K562 (cell line): ENCODE results near the gene PLCL1. TPM values are rescaled to one million over a fixed set of nuclear protein-coding genes. Genes with fewer than 3 reads are reported as not detected.
"Not testable (repeated sequence)": the region's sequence is repeated elsewhere in the genome, so short reads cannot be mapped to it uniquely, and the experiment has no call there.

Experiments
- ATAC-seq: fragments of 200-7000 bp; cut with Tn5 transposase; 3 replicates; pipeline ENCODE4 v1.9.1; 2020; ENCODE audit warnings: moderate library complexity
- BruUV-seq: library from RNA; stranded (reverse); fragments of 400-500 nt; replicated peaks from 2 replicates; lab custom pipeline; 2021; lab: Mats Ljungman, UMichigan
- CTCF ChIA-PET: fragments of 300-600 bp; formaldehyde crosslinking; extraction: SDS; loops from one replicate; lab custom pipeline; 2021; ENCODE audit warnings: low intra/inter-chr PET ratio; lab: Yijun Ruan, JAX
- POLR2A ChIA-PET: fragments of 300-600, 350-650 bp; sonication (Branson Sonifier 250); formaldehyde crosslinking; extraction: SDS; loops from one replicate; lab custom pipeline; 2021; ENCODE audit warnings: antibody characterized with exemption, inconsistent platforms; lab: Yijun Ruan, JAX
- DNase-seq, 4 experiments: peaks; one replicate each; pipeline versions ENCODE4 v3.0.0 to v3.0.0-alpha.2; 2011 to 2018; ENCODE audit warnings: low spot score in 3 of 4, mixed read lengths in 3 of 4; ENCODE audit errors: extremely low read depth in 1 of 4
- FAIRE-seq: peaks from 2 replicates; lab custom pipeline; 2011; peaks lifted over from hg19 to GRCh38; lab: Jason Lieb, UNC
- H2AFZ ChIP-seq: 2 replicates; pipeline ENCODE4 v1.6.0; 2011; ENCODE audit warnings: low read depth, low read length, control low read depth, inconsistent platforms
- H3K27ac ChIP-seq: fragments of 200-600 bp; 3 replicates; pipeline ENCODE4 v1.8.0; 2011; ENCODE audit warnings: low read depth, mild to moderate bottlenecking, control low read depth, inconsistent platforms, low read length, moderate library complexity, mixed read lengths; ENCODE audit errors: extremely low read depth
- H3K27me3 ChIP-seq, 2 experiments: fragments of 300-600 bp in 1 of 2; 2 replicates in 1 of 2; 3 replicates in 1 of 2; pipeline versions ENCODE4 v1.6.0 to v1.8.0; 2011; ENCODE audit warnings: inconsistent platforms in 2 of 2, low read length in 2 of 2, mild to moderate bottlenecking in 1 of 2, mixed read lengths in 1 of 2, moderate library complexity in 1 of 2; ENCODE audit not compliant: control insufficient read depth in 2 of 2, insufficient read depth in 2 of 2
- H3K36me3 ChIP-seq: fragments of 300-600 bp; 3 replicates; pipeline ENCODE4 v1.8.0; 2011; ENCODE audit warnings: mild to moderate bottlenecking, low read length, inconsistent platforms; ENCODE audit not compliant: control insufficient read depth, insufficient read depth
- H3K4me1 ChIP-seq, 2 experiments: fragments of 200-600 bp in 1 of 2; replicated peaks in 1 of 2; 2 replicates in 1 of 2; 3 replicates in 1 of 2; pipeline versions ENCODE4 v1.5.1 to v1.8.0; 2011; ENCODE audit warnings: inconsistent platforms in 2 of 2, low read length in 2 of 2, mild to moderate bottlenecking in 1 of 2, mixed read lengths in 1 of 2, moderate library complexity in 1 of 2; ENCODE audit not compliant: control insufficient read depth in 2 of 2, insufficient read depth in 2 of 2
- H3K4me2 ChIP-seq: 2 replicates; pipeline ENCODE4 v1.6.1; 2011; ENCODE audit warnings: low read length, control low read depth, inconsistent platforms, mixed read lengths; ENCODE audit not compliant: insufficient read depth
- H3K4me3 ChIP-seq: fragments of 200-600 bp; sonication (generic), shearing (Covaris generic); 2 replicates; pipeline ENCODE4 v1.5.1; 2016; ENCODE audit warnings: control low read depth, inconsistent platforms
- H3K79me2 ChIP-seq: fragments of 200-600 bp; 3 replicates; pipeline ENCODE4 v1.8.0; 2011; ENCODE audit warnings: low read length, inconsistent platforms; ENCODE audit not compliant: control insufficient read depth, insufficient read depth
- H3K9ac ChIP-seq, 2 experiments: 2 replicates each; pipeline versions ENCODE4 v1.6.0 to v1.6.1; 2011; ENCODE audit warnings: low read depth in 2 of 2, low read length in 2 of 2, control low read depth in 1 of 2, inconsistent platforms in 1 of 2, mild to moderate bottlenecking in 1 of 2, mixed read lengths in 1 of 2; ENCODE audit not compliant: insufficient read depth in 1 of 2
- H3K9me1 ChIP-seq: one replicate; pipeline ENCODE4 v1.6.0; 2011; ENCODE audit warnings: inconsistent platforms, mild to moderate bottlenecking, low read length, moderate library complexity; ENCODE audit not compliant: control insufficient read depth, insufficient read depth
- H3K9me3 ChIP-seq: replicated peaks from 2 replicates; pipeline ENCODE4 v1.5.1; 2011; ENCODE audit warnings: low read depth, low read length, inconsistent platforms; ENCODE audit not compliant: control insufficient read depth, insufficient read depth
- H4K20me1 ChIP-seq: replicated peaks from 2 replicates; pipeline ENCODE4 v1.6.1; 2011; ENCODE audit warnings: low read length, inconsistent platforms, mixed read lengths; ENCODE audit not compliant: control insufficient read depth, insufficient read depth
- ATF1 ChIP-seq, 2 experiments: fragments of 450-650 bp in 1 of 2; IDR thresholded peaks; 2 replicates each; pipeline ENCODE4 v1.6.1; 2016; ENCODE audit warnings: missing compliant biosample characterization in 1 of 2, missing genetic modification characterization in 1 of 2
- C11orf30 ChIP-seq: fragments of 450-650 bp; IDR thresholded peaks from 2 replicates; pipeline ENCODE4 v1.6.1; 2016; ENCODE audit warnings: low read depth, mild to moderate bottlenecking
- FOXJ3 ChIP-seq: sonication (generic); formaldehyde crosslinking; IDR thresholded peaks from 2 replicates; pipeline ENCODE4 v1.4.0; 2020; ENCODE audit warnings: mild to moderate bottlenecking, missing genetic modification reagents
- MAFF ChIP-seq: IDR thresholded peaks from 2 replicates; pipeline ENCODE4 v1.6.1; 2012; ENCODE audit warnings: low read length, improper control_type of control experiment
- MAZ ChIP-seq, 2 experiments: fragments of 450-650 bp in 1 of 2; sonication (generic) in 1 of 2; formaldehyde crosslinking; IDR thresholded peaks in 1 of 2; conservative IDR thresholded peaks in 1 of 2; 2 replicates each; pipeline versions ENCODE4 v1.4.0 to v1.5.0; 2020; ENCODE audit warnings: mild to moderate bottlenecking in 1 of 2, missing genetic modification reagents in 1 of 2
- MEIS2 ChIP-seq: fragments of 450-650 bp; IDR thresholded peaks from 2 replicates; pipeline ENCODE4 v1.6.1; 2014; ENCODE audit warnings: mild to moderate bottlenecking; ENCODE audit not compliant: partially characterized antibody
- NR2F6 ChIP-seq: fragments of 450-650 bp; formaldehyde crosslinking; IDR thresholded peaks from 2 replicates; pipeline ENCODE4 v1.4.0; 2020; ENCODE audit warnings: mild to moderate bottlenecking
- SIN3B ChIP-seq: fragments of 450-650 bp; IDR thresholded peaks from 2 replicates; pipeline ENCODE4 v1.6.1; 2017; ENCODE audit warnings: low read depth, mild to moderate bottlenecking, moderate library complexity
- WGBS: fragments of 100-300 bp; shearing (Covaris generic); methylation state at CpG from one replicate; pipeline ENCODE4 v1.1.6; 2016; ENCODE audit warnings: low coverage, mixed read lengths; ENCODE audit not compliant: insufficient coverage; ENCODE audit errors: missing lambda C conversion rate; 5-methylcytosine and 5-hydroxymethylcytosine counted together
- in situ Hi-C: fragments of 300-500 bp; cut with MboI; formaldehyde crosslinking; loops from 4 replicates; pipeline ENCODE4 v1.15.0; 2018; ENCODE audit warnings: inconsistent platforms, mixed read lengths
- intact Hi-C: fragments of 100-400 bp; cut with micrococcal nuclease; formaldehyde crosslinking; loops from 2 replicates; pipeline ENCODE4 v1.14.2; 2022
- polyA plus RNA-seq, 8 experiments: library from polyadenylated mRNA; depleted of rRNA in 4 of 8; stranded (reverse) in 5 of 8; unstranded in 3 of 8; fragments of >200 nt; fragmentation: Nextera tagmentation in 2 of 8; fragmentation: Illumina TruSeq in 1 of 8; extraction: Ambion mirVana in 2 of 8; extraction: Trizol in 1 of 8; gene quantifications; 2 replicates each; pipeline versions ENCODE4 v1.2.1 to v1.2.3, GENCODE V29; 2011 to 2014; ENCODE audit warnings: inconsistent platforms in 1 of 8, missing spikeins in 1 of 8
- total RNA-seq, 7 experiments: library from RNA; depleted of rRNA in 6 of 7; stranded (reverse); fragments of >200 nt in 6 of 7; fragmentation: Illumina TruSeq in 2 of 7; extraction: Trizol in 2 of 7; gene quantifications; 2 replicates each; pipeline versions ENCODE4 v1.2.1 to v1.2.3, GENCODE V29; 2011 to 2021; ENCODE audit warnings: low replicate concordance in 1 of 7
- TF ChIP-seq, protein P1 (sequence below), 2 experiments: IDR thresholded peaks in 1 of 2; conservative IDR thresholded peaks in 1 of 2; 2 replicates each; pipeline ENCODE4 v1.6.1; 2016; ENCODE audit warnings: low read depth in 2 of 2, mild to moderate bottlenecking in 1 of 2, missing compliant biosample characterization in 1 of 2, missing genetic modification characterization in 1 of 2, moderate library complexity in 1 of 2
- TF ChIP-seq, protein P2 (sequence below): fragments of 450-650 bp; IDR thresholded peaks from 2 replicates; pipeline ENCODE4 v1.6.1; 2017; ENCODE audit warnings: mild to moderate bottlenecking, moderate library complexity

Gene PLCL1
- total and polyA plus RNA-seq, 9 of the 15 experiments (the other 6 are each of a cell fraction or from before 2014, with no cell fraction given) = 2.0 to 17.7 (median 8.6) TPM

DNA sequence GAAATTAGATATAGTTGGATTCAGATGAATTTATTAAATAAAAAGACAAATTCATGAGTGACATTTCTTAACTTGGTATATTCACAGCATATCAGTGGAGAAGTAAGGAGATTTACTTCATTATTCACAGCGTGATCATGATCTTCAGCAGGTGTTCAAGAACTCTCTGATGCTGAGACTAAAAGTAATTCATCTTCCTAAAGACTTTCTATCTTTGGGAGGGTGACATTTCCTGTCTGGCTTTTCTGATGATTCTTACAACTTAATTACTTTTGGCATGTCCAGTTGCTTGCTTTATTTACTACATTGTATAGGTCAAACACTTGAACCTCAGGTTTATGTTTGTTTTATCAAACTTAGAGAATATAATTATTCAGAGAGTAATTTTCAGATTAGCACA lies 224.6 kb downstream of the PLCL1 start:
- H3K27ac ChIP-seq = no peak overlapping the region
- TF ChIP-seq, protein P1, sequence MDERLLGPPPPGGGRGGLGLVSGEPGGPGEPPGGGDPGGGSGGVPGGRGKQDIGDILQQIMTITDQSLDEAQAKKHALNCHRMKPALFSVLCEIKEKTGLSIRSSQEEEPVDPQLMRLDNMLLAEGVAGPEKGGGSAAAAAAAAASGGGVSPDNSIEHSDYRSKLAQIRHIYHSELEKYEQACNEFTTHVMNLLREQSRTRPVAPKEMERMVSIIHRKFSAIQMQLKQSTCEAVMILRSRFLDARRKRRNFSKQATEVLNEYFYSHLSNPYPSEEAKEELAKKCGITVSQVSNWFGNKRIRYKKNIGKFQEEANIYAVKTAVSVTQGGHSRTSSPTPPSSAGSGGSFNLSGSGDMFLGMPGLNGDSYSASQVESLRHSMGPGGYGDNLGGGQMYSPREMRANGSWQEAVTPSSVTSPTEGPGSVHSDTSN (CRISPR knock-in tag; IDR thresholded peaks at IDR 0.05; ENCODE audit: low read depth) = no peak
- TF ChIP-seq, protein P1 (tag; conservative IDR thresholded peaks at IDR 0.05; ENCODE audit: low read depth) = 0 out of 2 replicates have a peak, but pooled peaks have one; percentile 28
- TF ChIP-seq SIN3B (no peak), MEIS2 (peak; percentile 41), MAZ (CRISPR knock-in tag; conservative IDR thresholded peaks at IDR 0.05 in 1 of 2, IDR thresholded peaks at IDR 0.05 in 1 of 2) (no peak), NR2F6 (no peak), MAFF (no peak), FOXJ3 (CRISPR knock-in tag) (no peak), ATF1 (CRISPR knock-in tag; IDR thresholded peaks at IDR 0.05) (no peak), ATF1 (tag; IDR thresholded peaks at IDR 0.05) (no peak), C11orf30 (no peak)
- TF ChIP-seq, protein P2, sequence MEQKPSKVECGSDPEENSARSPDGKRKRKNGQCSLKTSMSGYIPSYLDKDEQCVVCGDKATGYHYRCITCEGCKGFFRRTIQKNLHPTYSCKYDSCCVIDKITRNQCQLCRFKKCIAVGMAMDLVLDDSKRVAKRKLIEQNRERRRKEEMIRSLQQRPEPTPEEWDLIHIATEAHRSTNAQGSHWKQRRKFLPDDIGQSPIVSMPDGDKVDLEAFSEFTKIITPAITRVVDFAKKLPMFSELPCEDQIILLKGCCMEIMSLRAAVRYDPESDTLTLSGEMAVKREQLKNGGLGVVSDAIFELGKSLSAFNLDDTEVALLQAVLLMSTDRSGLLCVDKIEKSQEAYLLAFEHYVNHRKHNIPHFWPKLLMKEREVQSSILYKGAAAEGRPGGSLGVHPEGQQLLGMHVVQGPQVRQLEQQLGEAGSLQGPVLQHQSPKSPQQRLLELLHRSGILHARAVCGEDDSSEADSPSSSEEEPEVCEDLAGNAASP = no peak
- DNase-seq (no peak), ATAC-seq (no peak), FAIRE-seq (no peak)
- no peaks in the 10 kb centered on the region for H3K9me1 ChIP-seq
- BruUV-seq = no TSS peak
- WGBS = 31% methylated on average over 1 of the region's 1 CpG
- H3K36me3 ChIP-seq = no peaks in the 10 kb centered on the region
- H2AFZ ChIP-seq = no peak overlapping the region
- H4K20me1 ChIP-seq = no peaks in the 10 kb centered on the region
- no peak overlapping the region for H3K4me2 ChIP-seq
- no peak overlapping the region for H3K9ac ChIP-seq
- CTCF ChIA-PET = no interaction called here
- in situ Hi-C loops = no loop called here
- intact Hi-C loops = no loop called here
- H3K4me1 ChIP-seq = 0 out of 5 replicates have a peak, but pooled peaks cover 0 to 14% of the 10 kb centered on the region in 2 experiments
- H3K9me3 ChIP-seq = no peaks in the 10 kb centered on the region
- peaks cover 10% of the 10 kb centered on the region; the same call in 2 of the 3 replicates for H3K79me2 ChIP-seq
- POLR2A ChIA-PET = interaction anchor here (1.2 kb wide), 1 partner anchor 22 kb away, joined by 3 read pairs; no protein-coding TSS in a partner anchor
- H3K27me3 ChIP-seq = no peaks in the 10 kb centered on the region
- H3K4me3 ChIP-seq = no peak overlapping the region

DNA sequence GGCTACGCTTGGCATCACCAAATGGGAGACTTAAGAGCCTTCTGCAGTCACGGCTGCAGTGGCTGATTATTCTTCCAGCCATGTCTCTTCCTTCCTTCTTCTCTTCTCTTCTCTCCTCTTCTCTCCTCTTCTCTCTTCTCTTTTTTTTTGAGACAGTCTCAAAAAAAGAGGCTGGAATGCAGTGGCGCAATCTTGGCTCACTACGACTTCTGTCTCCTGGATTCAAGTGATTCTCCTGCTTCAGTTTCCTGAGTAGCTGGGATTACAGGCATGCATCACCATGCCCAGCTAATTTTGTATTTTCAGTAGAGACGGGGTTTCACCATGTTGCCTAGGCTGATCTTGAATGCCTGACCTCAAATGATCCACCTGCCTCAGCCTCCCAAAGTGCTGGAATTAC lies 225.2 kb downstream of the PLCL1 start:
- Histone ChIP-seq H3K4me1 (0 out of 5 replicates have a peak, but pooled peaks cover 0 to 14% of the 10 kb centered on the region in 2 experiments), H3K79me2 (peaks cover 10% of the 10 kb centered on the region; the same call in 2 of the 3 replicates)
- POLR2A ChIA-PET = interaction anchor here (1.2 kb wide), 1 partner anchor 22 kb away, joined by 3 read pairs; no protein-coding TSS in a partner anchor
- H3K9ac ChIP-seq, BruUV-seq, intact Hi-C loops, H3K36me3 ChIP-seq, H3K27ac ChIP-seq, H3K9me3 ChIP-seq, H2AFZ ChIP-seq, H4K20me1 ChIP-seq, H3K9me1 ChIP-seq, in situ Hi-C loops, H3K4me3 ChIP-seq, H3K27me3 ChIP-seq, FAIRE-seq, ATAC-seq, H3K4me2 ChIP-seq, DNase-seq, CTCF ChIA-PET: not testable (repeated sequence)
- 49% methylated on average over 3 of the region's 5 CpGs for WGBS
